Stimulated activated CD8-positive, alpha-beta memory T cell treated with anti-CD3 and anti-CD28 coated beads, Interleukin-15, amount 100 ng/mL, for 48 hours (primary cell): Measurements from ENCODE around the gene YWHAQ.
"Not testable (repeated sequence)": the region's sequence is repeated elsewhere in the genome, so short reads cannot be mapped to it uniquely, and the experiment has no call there.

Experiments
- DNase-seq, 2 donors: peaks; one replicate each; pipeline ENCODE4 v3.0.0-alpha.2; 2020; ENCODE audit warnings: low read depth in 2 of 2

The YWHAQ gene

GRCh38 chr2:9552219-9553178 is 78.3 kb downstream of the YWHAQ start:
- DNase-seq: no peak

DNA sequence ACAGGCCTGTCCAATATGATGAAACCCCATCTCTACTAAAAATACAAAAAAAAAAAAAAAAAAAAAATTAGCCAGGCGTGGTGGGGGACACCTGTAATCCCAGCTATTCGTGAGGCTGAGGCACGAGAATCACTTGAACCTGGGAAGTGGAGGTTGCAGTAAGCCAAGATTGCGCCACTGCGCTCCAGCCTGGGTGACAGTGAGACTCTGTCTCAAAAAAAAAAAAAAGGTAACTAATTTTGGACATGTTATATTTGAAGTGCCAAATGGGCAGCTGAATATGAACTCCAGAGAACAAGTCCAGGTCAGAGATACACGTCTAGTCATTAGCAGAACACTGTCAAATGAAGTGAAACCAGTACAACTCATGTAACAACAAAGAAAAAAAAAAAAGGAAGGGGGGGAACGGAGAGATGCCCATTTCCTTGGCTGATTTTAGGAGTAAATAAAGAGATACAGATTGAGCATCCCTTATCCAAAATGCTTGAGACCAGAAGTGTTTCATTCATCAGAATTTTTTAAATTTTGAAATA is 79.9 kb downstream of the YWHAQ start:
- DNase-seq: not testable (repeated sequence)

DNA sequence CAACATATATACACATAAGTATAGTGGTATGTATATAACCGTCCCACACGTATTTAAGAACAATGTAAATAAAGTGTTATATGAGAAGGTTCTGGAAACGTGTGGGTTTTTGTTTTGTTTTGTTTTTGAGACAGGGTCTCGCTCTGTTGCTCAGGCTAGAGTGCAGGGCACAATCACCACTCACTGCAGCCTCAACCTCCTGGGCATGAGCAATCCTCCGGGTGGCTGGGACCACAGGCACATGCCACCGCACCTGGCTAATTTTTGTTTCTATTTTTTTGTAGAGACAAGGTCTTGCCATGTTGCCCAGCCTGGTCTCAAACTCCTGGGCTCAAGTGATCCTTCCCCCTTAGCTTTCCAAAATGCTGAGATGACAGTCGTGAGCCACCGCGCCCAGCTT is 81.4 kb downstream of the YWHAQ start:
- no peak for DNase-seq

DNA sequence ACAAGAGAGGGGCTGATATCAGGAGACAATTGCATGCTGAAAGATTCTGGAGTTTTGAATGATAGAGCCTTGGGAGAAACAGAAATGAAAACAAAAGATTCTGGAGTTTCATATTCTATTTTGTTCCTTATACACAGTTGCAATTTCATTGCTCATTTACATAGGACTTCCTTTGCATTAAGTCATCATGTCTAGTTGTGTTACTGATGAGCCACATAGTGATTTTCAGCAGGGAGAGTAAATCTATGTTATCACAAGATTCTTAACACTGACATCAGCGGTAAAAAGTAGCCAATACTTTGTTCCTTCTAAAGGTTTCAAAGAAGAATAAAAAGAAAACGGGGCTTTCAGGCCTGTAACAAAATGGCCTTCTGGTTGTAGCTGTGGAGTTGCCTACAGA is 82.3 kb downstream of the YWHAQ start:
- no peak for DNase-seq

DNA sequence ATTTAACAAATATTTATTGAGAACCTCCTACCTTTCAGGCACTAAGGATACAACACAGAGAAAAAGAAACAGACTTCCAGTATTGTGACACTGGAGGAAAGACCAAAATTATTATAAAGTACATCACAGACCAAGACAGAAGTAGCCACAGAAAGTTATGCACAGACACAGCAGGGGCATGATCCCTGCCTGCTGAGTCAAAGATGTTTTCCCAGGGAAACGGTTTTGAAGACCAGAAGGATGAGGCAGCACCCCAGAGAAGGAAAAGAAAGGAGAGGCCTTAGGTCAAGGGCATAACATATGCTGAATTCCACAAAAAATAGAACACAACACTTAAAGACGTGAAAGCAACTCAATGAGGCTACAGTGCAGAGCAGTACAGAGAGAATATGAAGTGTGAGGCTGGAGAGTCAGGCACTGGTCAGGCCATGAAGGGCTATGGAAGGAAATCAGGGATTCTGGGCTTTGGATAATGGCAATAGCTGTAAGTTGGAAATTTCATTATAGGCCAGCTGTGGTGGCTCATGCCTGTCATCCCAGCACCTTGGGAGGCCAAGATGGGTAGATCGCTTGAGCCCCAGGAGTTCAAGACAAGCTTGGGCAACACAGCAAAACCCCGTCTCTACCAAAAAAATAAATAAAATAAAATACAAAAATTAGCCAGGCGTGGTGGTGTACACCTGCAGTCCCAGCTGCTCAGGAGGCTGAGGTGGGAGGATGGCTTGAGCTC is 83.4 kb downstream of the YWHAQ start:
- DNase-seq: no peak

DNA sequence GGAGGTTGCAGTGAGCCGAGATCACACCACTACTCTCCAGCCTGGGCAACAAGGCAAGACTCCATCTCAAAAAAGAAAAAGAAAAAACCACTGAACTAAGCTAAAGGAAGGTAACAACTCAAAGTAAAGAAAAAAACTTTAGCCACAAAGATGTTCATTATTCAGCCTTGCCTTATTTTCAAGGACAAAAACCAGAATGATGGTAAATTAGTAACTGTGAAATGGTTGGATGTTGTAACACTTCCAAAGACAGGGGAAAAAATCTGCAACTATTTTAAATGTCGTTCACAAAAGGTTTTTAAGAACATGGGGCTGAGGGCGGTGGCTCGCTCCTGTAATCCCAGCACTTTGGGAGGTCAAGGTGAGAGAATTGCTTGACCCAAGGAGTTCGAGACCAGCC is 85.3 kb downstream of the YWHAQ start:
- no peak for DNase-seq

GRCh38 chr2:9543557-9543956 is 87.2 kb downstream of the YWHAQ start:
- DNase-seq: no peak

GRCh38 chr2:9539531-9539930 is 91.3 kb downstream of the YWHAQ start:
- no peak for DNase-seq

DNA sequence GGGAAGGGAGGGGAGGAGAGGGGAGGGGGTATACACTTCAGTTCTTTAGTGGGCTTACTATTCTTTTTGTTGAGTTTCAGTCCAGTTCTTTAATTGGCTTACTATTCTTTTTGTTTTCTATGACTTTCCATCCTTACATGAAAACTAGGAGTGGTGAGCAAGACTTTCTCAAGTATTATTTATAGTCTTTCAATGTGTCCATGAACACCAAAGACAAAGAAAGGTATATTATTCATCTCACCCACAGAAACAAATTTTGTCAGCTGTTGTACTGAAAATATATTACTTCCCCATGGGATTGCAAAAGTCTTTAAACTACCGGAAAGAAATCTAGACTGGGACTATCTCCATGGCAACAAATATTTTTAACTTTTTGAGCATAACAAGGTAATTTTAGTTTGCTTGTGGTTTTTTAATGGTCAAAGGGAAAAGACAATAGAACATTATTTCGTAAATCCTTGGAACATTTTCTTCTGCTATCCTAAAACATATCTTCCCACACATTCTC is 92.7 kb downstream of the YWHAQ start:
- no peak for DNase-seq

DNA sequence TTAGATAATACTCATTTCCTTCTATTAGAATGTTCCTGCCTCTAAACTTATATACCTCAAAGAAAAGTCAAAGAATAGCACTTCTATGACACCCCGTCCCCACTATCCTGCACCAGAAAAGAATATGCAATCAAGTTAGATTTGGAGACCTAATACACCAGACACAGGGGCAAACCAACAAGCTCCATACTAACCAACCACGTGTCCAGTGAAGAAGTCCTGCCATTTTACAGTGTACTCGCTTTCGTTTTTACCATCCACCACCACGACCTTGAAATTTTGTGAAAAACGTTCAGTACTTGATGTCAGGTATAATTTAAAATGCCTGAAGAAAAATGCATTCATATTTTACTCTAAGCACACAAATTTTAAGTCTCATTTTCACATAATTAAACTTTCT is 94.3 kb downstream of the YWHAQ start:
- no peak for DNase-seq

DNA sequence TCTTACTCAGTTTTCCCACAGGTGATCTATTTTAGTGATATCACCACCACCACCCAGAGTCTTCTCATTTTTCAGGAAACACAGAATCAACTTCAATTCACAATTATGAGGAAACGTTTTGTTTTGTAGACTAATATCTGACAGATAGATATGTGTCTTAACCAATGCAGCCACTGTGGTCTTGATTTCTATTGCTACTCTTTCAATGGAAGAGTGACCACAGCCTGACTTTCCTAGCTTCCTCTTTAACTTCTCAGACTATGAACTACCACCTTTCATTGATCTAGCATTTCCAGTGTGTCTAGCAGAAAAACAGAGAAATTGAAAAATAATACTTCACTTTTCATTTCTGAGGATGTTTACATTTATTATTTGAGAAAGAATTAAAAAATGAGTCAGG is 95.6 kb downstream of the YWHAQ start:
- no peak for DNase-seq
